Left lung (tissue), 10 donors: Measurements from ENCODE around the gene ZBTB47. TPM values are rescaled to one million over a fixed set of nuclear protein-coding genes. Genes with fewer than 3 reads are reported as not detected.
A peak's percentile ranks its signal among the peaks of the same experiment; 100 is the strongest.

Source experiments
- ATAC-seq: fragments of 200-7000 bp; cut with Tn5 transposase; one replicate; pipeline ENCODE4 v1.9.1; 2020; ENCODE audit warnings: moderate library complexity
- DNase-seq, 4 donors: peaks; one replicate each; pipeline ENCODE4 v3.0.0-alpha.2; 2013 to 2020
- H3K27ac ChIP-seq, 2 donors: fragments of 200-600 bp; sonication (generic) in 1 of 2; one replicate each; pipeline versions ENCODE4 v1.5.0 to v1.8.0; 2020 to 2021
- H3K27me3 ChIP-seq, 2 donors: fragments of 200-600 bp; sonication (generic) in 1 of 2; one replicate each; pipeline versions ENCODE4 v1.5.0 to v1.8.0; 2020 to 2021
- H3K36me3 ChIP-seq, 2 donors: fragments of 200-600 bp; sonication (generic) in 1 of 2; one replicate each; pipeline versions ENCODE4 v1.5.0 to v1.8.0; 2020 to 2021
- H3K4me1 ChIP-seq, 2 donors: fragments of 200-600 bp; one replicate each; pipeline ENCODE4 v1.8.0; 2021
- H3K4me3 ChIP-seq, 2 donors: fragments of 200-600 bp; sonication (generic) in 1 of 2; one replicate each; pipeline versions ENCODE4 v1.5.0 to v1.8.0; 2020 to 2021; ENCODE audit warnings: mild to moderate bottlenecking in 1 of 2
- H3K9me3 ChIP-seq, 2 donors: fragments of 200-600 bp; sonication (generic) in 1 of 2; one replicate each; pipeline versions ENCODE4 v1.5.0 to v1.8.0; 2020 to 2021
- CTCF ChIP-seq, 2 donors: fragments of 200-600 bp; sonication (generic) in 1 of 2; IDR thresholded peaks; one replicate each; pipeline versions ENCODE4 v1.5.0 to v1.8.0; 2021; ENCODE audit warnings: antibody characterized with exemption in 2 of 2
- intact Hi-C, 2 donors: fragments of 100-400 bp; cut with DNase I; formaldehyde crosslinking; loops; one replicate each; pipeline versions ENCODE4 v1.11.2 to v1.14.2; 2022
- polyA plus RNA-seq, 6 donors: library from polyadenylated mRNA; unstranded; fragments of 120-200 nt; gene quantifications; one replicate each; pipeline ENCODE4 v1.2.1, GENCODE V29; 2013; ENCODE audit not compliant: insufficient read length in 6 of 6
- total RNA-seq, 2 donors: library from RNA; stranded (reverse); fragmentation: NEBNext Ultra II Directional; extraction: Animal tissue kit (Norgen Biotek cat#: 25700); gene quantifications; one replicate each; pipeline ENCODE4 v1.2.1, GENCODE V29; 2021
- donor health status: DM: no; HTN: yes; CAD: no.
- donor health status: DM: no; HTN: no; CAD: no.

The ZBTB47 gene
- total and polyA plus RNA-seq, 8 donors = 10.4 to 34.9 (median 15.1) TPM

- no peaks in the 10 kb centered on the region for H3K36me3 ChIP-seq
- no peaks in the 10 kb centered on the region for H3K4me1 ChIP-seq
- H3K4me3 ChIP-seq = no peak overlapping the region
- peak in 1 of 4 donors; percentile 14 for DNase-seq
- intact Hi-C loops = no loop called here
- H3K9me3 ChIP-seq = no peaks in the 10 kb centered on the region
- no peak overlapping the region for H3K27ac ChIP-seq
- TF ChIP-seq CTCF (IDR thresholded peaks at IDR 0.05) = no peak
- no peak for ATAC-seq
- H3K27me3 ChIP-seq = no peaks in the 10 kb centered on the region
These were observed 54.3 kb downstream of the ZBTB47 start for GRCh38 chr3:42707620-42708355.

- TF ChIP-seq CTCF (IDR thresholded peaks at IDR 0.05) = no peak
- Histone ChIP-seq H3K4me3 (no peak overlapping the region), H3K27me3 (no peaks in the 10 kb centered on the region), H3K27ac (no peak overlapping the region), H3K9me3 (no peaks in the 10 kb centered on the region), H3K4me1 (no peaks in the 10 kb centered on the region), H3K36me3 (no peaks in the 10 kb centered on the region)
- DNase-seq = peak in 1 of 4 donors; percentile 19
- intact Hi-C loops = no loop called here
- ATAC-seq = no peak
These were observed 55.2 kb downstream of the ZBTB47 start for GRCh38 chr3:42708611-42709151.

- Histone ChIP-seq H3K36me3 (no peaks in the 10 kb centered on the region), H3K4me1 (no peaks in the 10 kb centered on the region), H3K9me3 (no peaks in the 10 kb centered on the region), H3K4me3 (no peak overlapping the region), H3K27ac (no peak overlapping the region), H3K27me3 (no peaks in the 10 kb centered on the region)
- peak in 1 of 4 donors; percentile 21 for DNase-seq
- intact Hi-C loops = no loop called here
- TF ChIP-seq CTCF (IDR thresholded peaks at IDR 0.05) = no peak
- ATAC-seq = no peak
These were observed 56.1 kb downstream of the ZBTB47 start for GRCh38 chr3:42709621-42710020.

GRCh38 chr3:42710323-42711021 is 57.0 kb downstream of the ZBTB47 start:
- H3K4me1 ChIP-seq = no peaks in the 10 kb centered on the region
- H3K36me3 ChIP-seq = no peaks in the 10 kb centered on the region
- intact Hi-C loops = no loop called here
- H3K27ac ChIP-seq = no peak overlapping the region
- no peaks in the 10 kb centered on the region for H3K27me3 ChIP-seq
- DNase-seq = peak in 1 of 4 donors; percentile 14
- TF ChIP-seq CTCF (IDR thresholded peaks at IDR 0.05) = no peak
- no peaks in the 10 kb centered on the region for H3K9me3 ChIP-seq
- H3K4me3 ChIP-seq = no peak overlapping the region
- ATAC-seq = no peak
